Measurements from ENCODE around the gene CCL26. TPM values are rescaled to one million over a fixed set of nuclear protein-coding genes. Genes with fewer than 3 reads are reported as not detected.

The CCL26 gene
- total and polyA plus RNA-seq, 9 of the 15 experiments (the other 6 are each of a cell fraction or from before 2014, with no cell fraction given): 2.3 to 26.8 (median 8.4) TPM

- TF ChIP-seq DEAF1 (CRISPR knock-in tag; IDR thresholded peaks at IDR 0.05) (no peak), U2AF1 (optimal IDR thresholded peaks at IDR 0.05; ENCODE audit: low read depth, low read length) (no peak), CREB5 (CRISPR knock-in tag; IDR thresholded peaks at IDR 0.05) (no peak), PHB (CRISPR knock-in tag; IDR thresholded peaks at IDR 0.05) (no peak), DPF2 (IDR thresholded peaks at IDR 0.05) (peak; percentile 66), ZNF644 (tag; IDR thresholded peaks at IDR 0.05; ENCODE audit: low read depth) (0 out of 2 replicates have a peak, but pooled peaks have one; percentile 46), CUX1 (CRISPR knock-in tag; IDR thresholded peaks at IDR 0.05) (no peak), ZNF24 (IDR thresholded peaks at IDR 0.05) (no peak), ZNF280B (CRISPR knock-in tag; IDR thresholded peaks at IDR 0.05) (no peak), ZNF280A (IDR thresholded peaks at IDR 0.05; ENCODE audit: low read depth, partially characterized antibody) (no peak), STAT5B (CRISPR knock-in tag; IDR thresholded peaks at IDR 0.05) (no peak), PTBP1 (IDR thresholded peaks at IDR 0.05; ENCODE audit: low read depth, low read length) (no peak), ZNF57 (CRISPR knock-in tag; IDR thresholded peaks at IDR 0.05) (no peak), MXI1 (IDR thresholded peaks at IDR 0.05; ENCODE audit: low read depth, low read length) (no peak), SUPT5H (IDR thresholded peaks at IDR 0.05) (no peak), POLR2A (conservative IDR thresholded peaks at IDR 0.05) (no peak), MCM5 (IDR thresholded peaks at IDR 0.05; ENCODE audit: low read depth) (no peak), ZC3H11A (IDR thresholded peaks at IDR 0.05; ENCODE audit: low read depth, low read length) (no peak)
These were observed 23.8 kb upstream of the CCL26 start (continued) for GRCh38 chr7:75795831-75796285.
